K562 (cell line): Measurements from ENCODE around the gene SNUPN. TPM values are rescaled to one million over a fixed set of nuclear protein-coding genes. Genes with fewer than 3 reads are reported as not detected.
A peak's percentile ranks its signal among the peaks of the same experiment; 100 is the strongest.

Source experiments
- EGR1 ChIP-seq: fragments of 450-650 bp; conservative IDR thresholded peaks from 2 replicates; pipeline ENCODE4 v1.6.1; 2017; ENCODE audit warnings: mild to moderate bottlenecking
- EHMT2 ChIP-seq: fragments of 450-650 bp; IDR thresholded peaks from 2 replicates; pipeline ENCODE4 v1.6.1; 2018; ENCODE audit warnings: antibody characterized with exemption
- EP300 ChIP-seq: IDR thresholded peaks from 2 replicates; pipeline ENCODE4 v1.6.1; 2012; ENCODE audit warnings: low read length, improper control_type of control experiment
- FOXK2 ChIP-seq, 2 experiments: fragments of 450-650 bp; IDR thresholded peaks in 1 of 2; conservative IDR thresholded peaks in 1 of 2; 2 replicates each; pipeline ENCODE4 v1.6.1; 2016; ENCODE audit warnings: low read depth in 2 of 2, mild to moderate bottlenecking in 1 of 2
- GATAD2A ChIP-seq: fragments of 450-650 bp; IDR thresholded peaks from 2 replicates; pipeline ENCODE4 v1.6.1; 2017
- HDAC1 ChIP-seq, 2 experiments: fragments of 450-650 bp; IDR thresholded peaks; 2 replicates each; pipeline ENCODE4 v1.6.1; 2016 to 2017; ENCODE audit warnings: inconsistent platforms in 1 of 2, mild to moderate bottlenecking in 1 of 2, moderate library complexity in 1 of 2
- PHF20 ChIP-seq: fragments of 450-650 bp; IDR thresholded peaks from 2 replicates; pipeline ENCODE4 v1.6.1; 2018; ENCODE audit not compliant: partially characterized antibody
- RAD21 ChIP-seq, 2 experiments: fragments of 250-450 bp in 1 of 2; fragments of 450-650 bp in 1 of 2; sonication (Bioruptor Pico) in 1 of 2; formaldehyde crosslinking in 1 of 2; IDR thresholded peaks in 1 of 2; conservative IDR thresholded peaks in 1 of 2; 2 replicates each; pipeline versions ENCODE4 v1.4.0 to v1.8.0; 2020 to 2022; ENCODE audit warnings: mild to moderate bottlenecking in 2 of 2, moderate library complexity in 1 of 2
- SMAD2 ChIP-seq: fragments of 150-350 bp; IDR thresholded peaks from 2 replicates; pipeline ENCODE4 v1.6.1; 2014; ENCODE audit warnings: low read depth, mild to moderate bottlenecking, low read length
- TBL1XR1 ChIP-seq, 2 experiments: IDR thresholded peaks; 2 replicates each; pipeline ENCODE4 v1.6.1; 2012; ENCODE audit warnings: improper control_type of control experiment in 2 of 2, low read length in 2 of 2, mild to moderate bottlenecking in 1 of 2
- ZNF175 ChIP-seq: fragments of 200-800 bp; sonication (Bioruptor generic); IDR thresholded peaks from 2 replicates; pipeline ENCODE4 v1.6.1; 2016; ENCODE audit warnings: low read depth, mild to moderate bottlenecking, missing genetic modification characterization, missing compliant biosample characterization
- ZNF282 ChIP-seq: sonication (generic); formaldehyde crosslinking; IDR thresholded peaks from 2 replicates; pipeline ENCODE4 v1.8.1; 2023; ENCODE audit warnings: missing genetic modification reagents
- polyA plus RNA-seq, 8 experiments: library from polyadenylated mRNA; depleted of rRNA in 4 of 8; stranded (reverse) in 5 of 8; unstranded in 3 of 8; fragments of >200 nt; fragmentation: Nextera tagmentation in 2 of 8; fragmentation: Illumina TruSeq in 1 of 8; extraction: Ambion mirVana in 2 of 8; extraction: Trizol in 1 of 8; gene quantifications; 2 replicates each; pipeline versions ENCODE4 v1.2.1 to v1.2.3, GENCODE V29; 2011 to 2014; ENCODE audit warnings: inconsistent platforms in 1 of 8, missing spikeins in 1 of 8
- total RNA-seq, 7 experiments: library from RNA; depleted of rRNA in 6 of 7; stranded (reverse); fragments of >200 nt in 6 of 7; fragmentation: Illumina TruSeq in 2 of 7; extraction: Trizol in 2 of 7; gene quantifications; 2 replicates each; pipeline versions ENCODE4 v1.2.1 to v1.2.3, GENCODE V29; 2011 to 2021; ENCODE audit warnings: low replicate concordance in 1 of 7
- TF ChIP-seq, protein P1 (sequence below): fragments of 200-800 bp; sonication (Bioruptor generic); IDR thresholded peaks from 2 replicates; pipeline ENCODE4 v1.6.1; 2017; ENCODE audit warnings: missing genetic modification characterization, missing compliant biosample characterization
- TF ChIP-seq, protein P2 (sequence below), 2 experiments: fragments of 250-450 bp in 1 of 2; fragments of 450-650 bp in 1 of 2; sonication (Bioruptor Pico) in 1 of 2; IDR thresholded peaks; 2 replicates each; pipeline versions ENCODE4 v1.6.1 to v1.8.0; 2016 to 2021; ENCODE audit warnings: mild to moderate bottlenecking in 2 of 2, moderate library complexity in 2 of 2, missing compliant biosample characterization in 1 of 2, missing genetic modification characterization in 1 of 2
- TF ChIP-seq, protein P3 (sequence below): sonication (generic); formaldehyde crosslinking; IDR thresholded peaks from 2 replicates; pipeline ENCODE4 v1.9.0; 2022; ENCODE audit warnings: mild to moderate bottlenecking, missing genetic modification reagents
- TF ChIP-seq, protein P4 (sequence below), 2 experiments: fragments of 200-800 bp in 1 of 2; sonication (Bioruptor generic) in 1 of 2; sonication (generic) in 1 of 2; formaldehyde crosslinking in 1 of 2; IDR thresholded peaks in 1 of 2; conservative IDR thresholded peaks in 1 of 2; 2 replicates each; pipeline versions ENCODE4 v1.5.0 to v1.6.1; 2016 to 2020; ENCODE audit warnings: missing compliant biosample characterization in 1 of 2, missing genetic modification characterization in 1 of 2, missing genetic modification reagents in 1 of 2
- TF ChIP-seq, protein P5 (sequence below): fragments of 450-650 bp; IDR thresholded peaks from 2 replicates; pipeline ENCODE4 v1.6.1; 2016
- TF ChIP-seq, protein P6 (sequence below): fragments of 250-450 bp; sonication (Bioruptor Pico); IDR thresholded peaks from 2 replicates; pipeline ENCODE4 v1.8.0; 2022; ENCODE audit warnings: moderate library complexity, mild to moderate bottlenecking, inconsistent platforms

SNUPN gene
- total and polyA plus RNA-seq, 9 of the 15 experiments (the other 6 are each of a cell fraction or from before 2014, with no cell fraction given): 32.2 to 78.3 (median 40.0) TPM

DNA sequence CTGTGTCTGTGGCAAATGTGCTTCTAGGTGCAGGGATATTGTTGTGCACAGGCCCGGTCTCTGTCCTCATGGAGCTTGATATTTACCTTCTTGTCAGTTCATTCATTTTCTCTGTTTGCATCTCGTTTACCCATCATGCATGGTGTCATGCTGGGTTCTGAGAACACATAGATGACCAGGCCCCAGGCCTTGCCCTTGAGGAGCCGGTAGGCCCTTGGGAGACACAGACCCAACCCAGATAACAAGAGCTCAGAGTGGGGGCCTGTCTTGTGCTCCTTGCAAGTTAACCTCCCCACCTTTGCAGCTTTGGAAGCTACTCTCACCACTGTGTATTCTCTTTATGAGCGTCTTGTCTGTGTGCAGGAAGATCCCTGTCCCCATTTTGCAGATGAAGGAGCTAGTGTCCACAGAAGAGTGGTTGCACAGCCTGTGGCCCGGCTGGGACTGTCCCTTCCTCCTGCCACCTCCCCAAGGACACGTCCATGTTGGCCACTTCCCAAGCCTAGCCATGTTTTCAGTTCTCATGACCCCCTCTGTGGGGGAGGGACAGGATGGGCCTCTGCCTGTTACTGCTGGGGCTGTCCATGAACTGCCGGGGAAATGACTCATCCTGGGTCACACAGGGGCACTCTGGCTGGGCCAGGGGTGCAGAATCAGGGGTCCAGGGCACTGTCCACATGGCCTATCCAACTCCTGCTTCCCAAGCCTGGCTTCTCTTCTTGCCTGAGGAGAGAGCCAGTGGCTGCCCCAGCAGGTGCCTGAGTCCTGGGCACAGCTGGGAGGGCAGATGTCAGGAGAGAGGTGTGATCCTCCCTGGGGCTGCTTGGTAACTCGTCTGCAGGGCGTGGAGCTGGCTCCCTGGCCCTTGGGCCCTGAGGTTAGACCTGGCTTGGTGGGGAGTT lies 25.6 kb upstream of the SNUPN start (continued):
- TF ChIP-seq, protein P1, sequence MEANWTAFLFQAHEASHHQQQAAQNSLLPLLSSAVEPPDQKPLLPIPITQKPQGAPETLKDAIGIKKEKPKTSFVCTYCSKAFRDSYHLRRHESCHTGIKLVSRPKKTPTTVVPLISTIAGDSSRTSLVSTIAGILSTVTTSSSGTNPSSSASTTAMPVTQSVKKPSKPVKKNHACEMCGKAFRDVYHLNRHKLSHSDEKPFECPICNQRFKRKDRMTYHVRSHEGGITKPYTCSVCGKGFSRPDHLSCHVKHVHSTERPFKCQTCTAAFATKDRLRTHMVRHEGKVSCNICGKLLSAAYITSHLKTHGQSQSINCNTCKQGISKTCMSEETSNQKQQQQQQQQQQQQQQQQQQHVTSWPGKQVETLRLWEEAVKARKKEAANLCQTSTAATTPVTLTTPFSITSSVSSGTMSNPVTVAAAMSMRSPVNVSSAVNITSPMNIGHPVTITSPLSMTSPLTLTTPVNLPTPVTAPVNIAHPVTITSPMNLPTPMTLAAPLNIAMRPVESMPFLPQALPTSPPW (CRISPR knock-in tag): peak; percentile 68
- peak; percentile 15 for TF ChIP-seq PHF20
- peak; percentile 55; the same call in 1 of the 2 replicates for TF ChIP-seq ZNF175 (CRISPR knock-in tag)
- TF ChIP-seq GATAD2A: peak; percentile 69
- TF ChIP-seq, protein P2, sequence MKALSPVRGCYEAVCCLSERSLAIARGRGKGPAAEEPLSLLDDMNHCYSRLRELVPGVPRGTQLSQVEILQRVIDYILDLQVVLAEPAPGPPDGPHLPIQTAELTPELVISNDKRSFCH (CRISPR knock-in tag; IDR thresholded peaks at IDR 0.05): no peak
- TF ChIP-seq, protein P2 (tag; IDR thresholded peaks at IDR 0.05): peak; percentile 82
- TF ChIP-seq, protein P3, sequence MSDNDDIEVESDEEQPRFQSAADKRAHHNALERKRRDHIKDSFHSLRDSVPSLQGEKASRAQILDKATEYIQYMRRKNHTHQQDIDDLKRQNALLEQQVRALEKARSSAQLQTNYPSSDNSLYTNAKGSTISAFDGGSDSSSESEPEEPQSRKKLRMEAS (CRISPR knock-in tag): 0 out of 2 replicates have a peak, but pooled peaks have one; percentile 7
- TF ChIP-seq, protein P4, sequence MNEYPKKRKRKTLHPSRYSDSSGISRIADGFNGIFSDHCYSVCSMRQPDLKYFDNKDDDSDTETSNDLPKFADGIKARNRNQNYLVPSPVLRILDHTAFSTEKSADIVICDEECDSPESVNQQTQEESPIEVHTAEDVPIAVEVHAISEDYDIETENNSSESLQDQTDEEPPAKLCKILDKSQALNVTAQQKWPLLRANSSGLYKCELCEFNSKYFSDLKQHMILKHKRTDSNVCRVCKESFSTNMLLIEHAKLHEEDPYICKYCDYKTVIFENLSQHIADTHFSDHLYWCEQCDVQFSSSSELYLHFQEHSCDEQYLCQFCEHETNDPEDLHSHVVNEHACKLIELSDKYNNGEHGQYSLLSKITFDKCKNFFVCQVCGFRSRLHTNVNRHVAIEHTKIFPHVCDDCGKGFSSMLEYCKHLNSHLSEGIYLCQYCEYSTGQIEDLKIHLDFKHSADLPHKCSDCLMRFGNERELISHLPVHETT (CRISPR knock-in tag; conservative IDR thresholded peaks at IDR 0.05 in 1 of 2, IDR thresholded peaks at IDR 0.05 in 1 of 2): 0 out of 4 replicates have a peak, but pooled peaks of 1 of the 2 experiments have one; percentile 42
- TF ChIP-seq, protein P5, sequence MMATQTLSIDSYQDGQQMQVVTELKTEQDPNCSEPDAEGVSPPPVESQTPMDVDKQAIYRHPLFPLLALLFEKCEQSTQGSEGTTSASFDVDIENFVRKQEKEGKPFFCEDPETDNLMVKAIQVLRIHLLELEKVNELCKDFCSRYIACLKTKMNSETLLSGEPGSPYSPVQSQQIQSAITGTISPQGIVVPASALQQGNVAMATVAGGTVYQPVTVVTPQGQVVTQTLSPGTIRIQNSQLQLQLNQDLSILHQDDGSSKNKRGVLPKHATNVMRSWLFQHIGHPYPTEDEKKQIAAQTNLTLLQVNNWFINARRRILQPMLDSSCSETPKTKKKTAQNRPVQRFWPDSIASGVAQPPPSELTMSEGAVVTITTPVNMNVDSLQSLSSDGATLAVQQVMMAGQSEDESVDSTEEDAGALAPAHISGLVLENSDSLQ: 0 out of 2 replicates have a peak, but pooled peaks have one; percentile 21
- TF ChIP-seq EHMT2: peak; percentile 78
- TF ChIP-seq ZNF282 (CRISPR knock-in tag): no peak
- TF ChIP-seq, protein P6, sequence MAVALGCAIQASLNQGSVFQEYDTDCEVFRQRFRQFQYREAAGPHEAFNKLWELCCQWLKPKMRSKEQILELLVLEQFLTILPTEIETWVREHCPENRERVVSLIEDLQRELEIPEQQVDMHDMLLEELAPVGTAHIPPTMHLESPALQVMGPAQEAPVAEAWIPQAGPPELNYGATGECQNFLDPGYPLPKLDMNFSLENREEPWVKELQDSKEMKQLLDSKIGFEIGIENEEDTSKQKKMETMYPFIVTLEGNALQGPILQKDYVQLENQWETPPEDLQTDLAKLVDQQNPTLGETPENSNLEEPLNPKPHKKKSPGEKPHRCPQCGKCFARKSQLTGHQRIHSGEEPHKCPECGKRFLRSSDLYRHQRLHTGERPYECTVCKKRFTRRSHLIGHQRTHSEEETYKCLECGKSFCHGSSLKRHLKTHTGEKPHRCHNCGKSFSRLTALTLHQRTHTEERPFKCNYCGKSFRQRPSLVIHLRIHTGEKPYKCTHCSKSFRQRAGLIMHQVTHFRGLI (CRISPR knock-in tag): no peak
- peak; percentile 49; the same call in 1 of the 2 replicates for TF ChIP-seq EGR1
- TF ChIP-seq FOXK2 (conservative IDR thresholded peaks at IDR 0.05 in 1 of 2, IDR thresholded peaks at IDR 0.05 in 1 of 2; ENCODE audit: low read depth in 2 of 2): peak; percentile 47 to 81
- TF ChIP-seq HDAC1 (IDR thresholded peaks at IDR 0.05): peak in 1 of 2 experiments; percentile 77; a peak in 2 of 4 replicates
- TF ChIP-seq EP300: peak; percentile 81
- TF ChIP-seq TBL1XR1 (IDR thresholded peaks at IDR 0.05; ENCODE audit: low read length in 2 of 2): peak in 1 of 2 experiments; percentile 56; a peak in 2 of 4 replicates
- TF ChIP-seq SMAD2: no peak
- TF ChIP-seq RAD21 (CRISPR knock-in tag; conservative IDR thresholded peaks at IDR 0.05 in 1 of 2, IDR thresholded peaks at IDR 0.05 in 1 of 2): 0 out of 4 replicates have a peak, but pooled peaks of 1 of the 2 experiments have one; percentile 14
